GM21619 (cell line): ENCODE data around the gene ARMH1.
"Not testable (repeated sequence)": the region's sequence is repeated elsewhere in the genome, so short reads cannot be mapped to it uniquely, and the experiment has no call there.

Source experiments
- ATAC-seq: cut with Tn5 transposase; IDR thresholded peaks from one replicate; pipeline ENCODE4 v1.9.1; 2021; ENCODE audit not compliant: unreplicated experiment

ARMH1 gene

GRCh38 chr1:44720281-44720680 lies 45.8 kb downstream of the ARMH1 start:
- ATAC-seq: no peak

- ATAC-seq: peak; percentile 75
Observed at GRCh38 chr1:44721485-44722361, 47.2 kb downstream of the ARMH1 start.

- no peak for ATAC-seq
Observed at GRCh38 chr1:44723064-44723463, 48.5 kb downstream of the ARMH1 start.

GRCh38 chr1:44723496-44724295 lies 49.2 kb downstream of the ARMH1 start:
- ATAC-seq: no peak

- ATAC-seq: no peak
Observed at GRCh38 chr1:44724296-44724954, 49.9 kb downstream of the ARMH1 start.

GRCh38 chr1:44724955-44725698 lies 50.6 kb downstream of the ARMH1 start:
- ATAC-seq: no peak

GRCh38 chr1:44730741-44731512 lies 56.4 kb downstream of the ARMH1 start, which contains the start of gene RNU5D-1:
Gene RNU5D-1, minus strand, starts transcription at chr1:44731170.
- peak; percentile 52 for ATAC-seq

GRCh38 chr1:44733365-44733764 lies 58.9 kb downstream of the ARMH1 start:
- ATAC-seq: no peak

- ATAC-seq: no peak
Observed at GRCh38 chr1:44733784-44734183, 59.3 kb downstream of the ARMH1 start.

- ATAC-seq: no peak
Observed at GRCh38 chr1:44735992-44736391, 61.5 kb downstream of the ARMH1 start.

GRCh38 chr1:44738953-44739306 lies 64.4 kb downstream of the ARMH1 start:
- not testable (repeated sequence) for ATAC-seq

- peak; percentile 95 for ATAC-seq
Observed at GRCh38 chr1:44739307-44740178, 65.0 kb downstream of the ARMH1 start, which contains the start of gene KIF2C. Gene KIF2C, plus strand, starts transcription at chr1:44739837. Its CDS starts 96 bp downstream, at chr1:44739933.

GRCh38 chr1:44740179-44740617 lies 65.7 kb downstream of the ARMH1 start:
- ATAC-seq: no peak

- ATAC-seq: no peak
Observed at GRCh38 chr1:44743211-44743610, 68.7 kb downstream of the ARMH1 start.

- ATAC-seq: no peak
Observed at GRCh38 chr1:44747878-44748277, 73.4 kb downstream of the ARMH1 start.

GRCh38 chr1:44757420-44757819 lies 82.9 kb downstream of the ARMH1 start:
- ATAC-seq: peak; percentile 53

- no peak for ATAC-seq
Observed at GRCh38 chr1:44759077-44759476, 84.6 kb downstream of the ARMH1 start.

GRCh38 chr1:44760876-44761275 lies 86.4 kb downstream of the ARMH1 start:
- no peak for ATAC-seq

- ATAC-seq: not testable (repeated sequence)
Observed at GRCh38 chr1:44766421-44766820, 91.9 kb downstream of the ARMH1 start.
